ENCODE measurements around the gene STXBP6.
"Not testable (repeated sequence)": the region's sequence is repeated elsewhere in the genome, so short reads cannot be mapped to it uniquely, and the experiment has no call there.

STXBP6 gene

GRCh38 chr14:24982472-24983155 lies 67.3 kb downstream of the STXBP6 start:
- no peak for DNase-seq

DNA sequence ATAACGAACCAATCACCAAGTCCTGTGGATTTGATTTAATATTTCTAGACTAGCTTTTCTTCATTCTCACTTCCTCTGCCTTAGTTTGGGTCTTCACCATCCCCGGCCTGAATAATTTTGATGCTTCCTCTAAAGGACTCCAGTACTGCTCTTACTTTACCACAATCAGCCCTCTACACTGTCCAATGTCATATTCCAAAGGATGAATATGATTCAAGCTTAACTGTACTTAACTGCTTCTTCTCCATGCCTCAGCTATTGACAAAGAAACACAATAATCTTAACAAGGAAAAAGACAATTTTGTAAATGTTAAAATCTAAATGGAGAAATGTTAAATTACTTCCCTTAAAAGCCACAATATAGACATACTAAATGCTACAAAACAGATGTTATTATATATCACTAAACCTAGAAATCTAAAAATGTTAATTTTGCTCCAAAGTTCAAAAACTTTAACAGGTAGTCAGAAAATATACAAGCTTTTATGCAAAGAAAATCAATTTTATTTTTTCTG lies 70.2 kb downstream of the STXBP6 start:
- DNase-seq: no peak

DNA sequence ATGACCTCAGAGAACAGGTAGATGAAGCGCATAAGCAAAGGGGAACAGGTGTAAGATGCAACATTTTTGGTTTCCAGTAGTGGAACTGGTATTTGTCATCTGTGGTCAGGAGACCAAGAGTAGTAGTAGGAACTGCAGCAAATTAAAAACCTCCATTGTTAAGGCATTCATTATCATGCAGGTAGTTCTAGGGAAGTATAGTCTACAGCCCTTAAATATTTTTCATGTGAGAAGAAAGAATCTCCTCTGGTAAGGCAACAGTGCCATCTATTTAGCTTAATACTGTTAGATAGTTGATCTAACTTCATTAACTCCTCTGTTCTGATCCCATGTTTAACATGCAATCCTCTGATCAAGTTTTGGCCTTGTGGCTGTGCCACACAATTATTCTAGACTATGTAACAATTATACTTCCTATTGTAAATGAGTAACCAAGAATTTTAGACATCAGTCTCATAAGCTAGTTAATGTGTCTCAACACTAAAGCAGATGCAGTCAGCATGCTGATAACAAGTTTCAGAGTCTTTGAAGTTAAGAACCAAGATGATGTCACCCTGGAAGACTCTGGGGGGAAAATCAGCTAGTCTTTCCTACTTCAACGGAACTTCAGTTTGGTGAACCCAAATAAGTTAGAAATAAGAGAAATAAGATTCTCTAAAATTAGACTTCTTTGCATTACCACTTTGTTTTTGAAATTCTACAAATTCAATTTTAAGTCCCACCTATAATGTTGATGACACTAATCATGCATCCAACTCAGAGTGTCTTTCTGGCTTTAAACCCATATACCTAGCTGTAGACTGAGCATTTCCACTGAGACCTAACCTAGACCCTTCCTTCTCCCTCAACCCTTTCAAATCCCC lies 70.9 kb downstream of the STXBP6 start:
- DNase-seq: no peak

- no peak for DNase-seq
Measured at GRCh38 chr14:24976602-24977001, 73.3 kb downstream of the STXBP6 start.

GRCh38 chr14:24975393-24975792 lies 74.6 kb downstream of the STXBP6 start:
- DNase-seq: no peak

GRCh38 chr14:24974591-24975374 lies 75.2 kb downstream of the STXBP6 start:
- DNase-seq: no peak

GRCh38 chr14:24972844-24973243 lies 77.1 kb downstream of the STXBP6 start:
- no peak for DNase-seq

- DNase-seq: no peak
Measured at GRCh38 chr14:24971255-24971654, 78.7 kb downstream of the STXBP6 start.

GRCh38 chr14:24966579-24966964 lies 83.4 kb downstream of the STXBP6 start:
- DNase-seq: no peak

DNA sequence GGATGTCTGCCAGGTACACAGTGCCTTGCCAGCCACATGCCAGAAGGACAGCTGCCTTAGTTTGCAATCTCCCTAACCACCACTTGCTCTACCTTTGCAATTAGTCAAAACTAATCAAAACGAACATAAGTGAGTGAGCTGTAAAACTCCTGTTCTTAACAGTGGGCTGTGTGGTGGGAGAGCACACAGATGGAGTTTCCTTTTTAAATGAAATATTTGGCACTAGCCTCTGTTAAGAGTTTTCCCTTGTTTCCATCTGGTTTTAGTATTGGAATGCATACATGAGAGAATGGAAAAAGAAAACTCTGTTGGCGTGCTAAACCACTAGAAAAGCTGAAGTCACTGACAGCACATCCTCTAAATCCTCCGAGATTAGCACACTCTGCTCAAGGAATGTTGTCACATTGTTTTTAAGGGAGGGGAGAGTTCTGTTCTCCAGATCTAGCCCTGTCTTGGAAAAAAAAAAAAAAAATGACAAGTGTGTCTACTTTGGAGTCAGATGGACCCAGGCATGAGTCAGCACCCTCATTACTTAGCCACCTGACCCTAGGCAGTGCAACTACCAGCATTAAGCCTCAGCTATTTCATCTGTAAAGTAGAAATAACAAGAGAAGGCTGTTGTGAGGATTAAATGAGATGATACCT lies 83.9 kb downstream of the STXBP6 start:
- no peak for DNase-seq

DNA sequence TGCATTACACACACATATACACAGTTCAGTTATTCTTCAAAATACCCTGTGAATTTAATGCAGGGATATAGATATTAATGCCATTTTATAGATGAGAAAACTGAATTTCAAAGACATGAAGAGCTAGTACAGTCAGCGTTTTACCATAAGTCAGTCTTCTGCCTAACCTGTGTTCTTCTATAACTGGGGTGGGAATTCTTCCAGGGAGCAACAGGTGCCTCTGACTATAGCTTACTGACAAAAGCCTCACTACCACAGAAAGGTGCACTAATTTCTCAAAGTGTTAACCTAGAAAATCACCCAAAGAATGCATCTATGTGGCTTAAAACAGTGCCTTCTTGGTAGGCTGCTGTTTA lies 84.4 kb downstream of the STXBP6 start:
- DNase-seq: no peak

- no peak for DNase-seq
Measured at GRCh38 chr14:24964591-24964990, 85.4 kb downstream of the STXBP6 start.

- DNase-seq: no peak
Measured at GRCh38 chr14:24964048-24964447, 85.9 kb downstream of the STXBP6 start.

- not testable (repeated sequence) for DNase-seq
Measured at GRCh38 chr14:24962118-24962517, 87.8 kb downstream of the STXBP6 start.

- no peak for DNase-seq
Measured at GRCh38 chr14:24960816-24961215, 89.1 kb downstream of the STXBP6 start.

DNA sequence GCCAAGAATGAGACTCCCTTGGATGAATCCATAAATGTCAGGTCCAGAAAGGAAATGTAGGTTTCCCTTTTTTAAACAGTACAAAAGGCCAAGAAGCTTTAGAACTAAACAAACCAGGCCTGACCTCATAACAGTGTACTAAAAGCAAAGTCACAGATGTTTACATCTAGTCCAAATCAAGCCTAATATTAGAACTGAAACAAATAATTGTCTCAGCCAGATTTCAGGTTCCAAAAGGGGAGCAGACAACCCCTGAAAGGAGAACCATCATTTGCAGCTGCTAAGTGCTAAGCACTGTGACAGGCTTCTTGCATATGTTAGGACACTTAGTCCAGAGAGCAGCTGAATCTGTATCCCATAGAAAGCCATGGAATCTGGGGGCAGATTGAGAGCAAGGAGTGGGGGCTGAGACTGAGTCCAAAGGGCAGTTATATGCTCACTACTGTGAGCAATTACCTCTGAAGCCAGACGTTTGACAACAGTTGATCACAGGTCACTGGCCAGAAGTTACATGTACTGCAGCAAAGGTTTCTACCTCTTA lies 90.1 kb downstream of the STXBP6 start:
- no peak for DNase-seq

- no peak for DNase-seq
Measured at GRCh38 chr14:24958271-24958670, 91.7 kb downstream of the STXBP6 start.

- no peak for DNase-seq
Measured at GRCh38 chr14:24957814-24958213, 92.1 kb downstream of the STXBP6 start.

DNA sequence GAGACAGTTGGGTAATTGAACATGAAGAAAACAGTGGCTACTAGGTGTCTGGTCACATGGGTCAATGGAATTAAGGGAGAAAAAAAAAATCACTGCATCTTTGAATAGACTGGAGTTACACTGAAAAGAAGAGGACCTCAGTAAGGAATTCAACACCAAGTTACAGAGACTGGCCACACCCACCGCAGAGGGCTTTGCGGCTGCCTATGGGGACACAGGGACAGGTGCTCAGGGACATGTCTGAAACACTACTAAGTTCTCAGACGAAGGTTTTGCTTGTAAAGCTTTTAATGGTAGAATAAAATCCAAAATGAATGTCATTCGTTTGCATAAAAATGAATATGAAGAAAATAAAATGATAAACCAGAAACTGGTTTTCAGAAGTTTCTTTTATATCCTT lies 93.8 kb downstream of the STXBP6 start:
- DNase-seq: no peak

- no peak for DNase-seq
Measured at GRCh38 chr14:24954700-24955037, 95.3 kb downstream of the STXBP6 start.

DNA sequence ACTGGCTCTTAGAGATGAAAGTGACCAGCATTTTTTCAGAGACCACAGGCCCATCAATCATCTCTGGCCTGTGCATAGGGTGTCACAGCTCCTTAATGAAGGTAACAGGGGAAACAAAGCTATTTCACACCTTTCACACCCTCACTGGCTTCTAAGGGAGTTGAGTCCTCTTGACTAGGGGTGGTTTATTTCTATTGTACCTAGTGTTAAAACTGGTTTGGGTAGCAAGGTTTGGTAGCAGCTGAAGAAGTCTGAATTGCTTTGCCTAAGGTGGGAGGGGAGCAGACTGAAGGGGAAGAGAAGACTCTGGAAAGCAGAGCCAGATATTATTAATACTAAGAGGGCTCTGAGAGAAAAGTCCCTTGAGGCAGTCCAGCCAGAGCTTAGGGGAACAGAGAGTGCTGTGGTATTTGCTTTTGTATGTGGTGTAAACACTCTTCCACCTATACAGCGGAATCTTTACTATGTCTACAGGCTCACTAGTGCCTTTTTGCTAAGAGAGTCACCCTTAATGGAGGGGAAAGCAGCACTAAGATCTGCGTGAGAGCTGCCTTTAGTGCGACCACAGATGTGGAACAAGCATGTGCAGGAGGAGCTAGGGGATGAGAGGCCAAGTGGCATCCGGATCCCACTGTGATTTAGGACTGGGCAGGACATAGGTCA lies 95.8 kb downstream of the STXBP6 start:
- DNase-seq: no peak

Data from NCI-H1092 treated with DMSO at 0.1 percent for 48 hours (cell line).